Mammary epithelial cell (primary cell): ENCODE measurements around the gene TMEM38B.
"Not testable (repeated sequence)": the region's sequence is repeated elsewhere in the genome, so short reads cannot be mapped to it uniquely, and the experiment has no call there.

Experiments used
- CTCF ChIP-seq, 2 donors: IDR thresholded peaks in 1 of 2; conservative IDR thresholded peaks in 1 of 2; 2 replicates each; pipeline ENCODE4 v1.5.1; 2011 to 2012; ENCODE audit warnings: inconsistent platforms in 2 of 2, low read length in 2 of 2, mild to moderate bottlenecking in 2 of 2, control low read depth in 1 of 2, low read depth in 1 of 2; ENCODE audit not compliant: insufficient read depth in 1 of 2; ENCODE audit errors: extremely low read depth in 1 of 2
- EZH2 ChIP-seq: IDR thresholded peaks from 2 replicates; pipeline ENCODE4 v1.6.1; 2012; ENCODE audit warnings: low read length, inconsistent platforms, borderline replicate concordance

GRCh38 chr9:105731420-105731819 is 37.1 kb downstream of the TMEM38B start:
- not testable (repeated sequence) for TF ChIP-seq CTCF (conservative IDR thresholded peaks at IDR 0.05 in 1 of 2, IDR thresholded peaks at IDR 0.05 in 1 of 2; ENCODE audit: extremely low read depth in 1 of 2, insufficient read depth in 1 of 2, low read depth in 1 of 2, low read length in 2 of 2); EZH2
